ENCODE data around the gene AOC2.

- TF ChIP-seq CTCF (IDR thresholded peaks at IDR 0.05): no peak
- no peak for TF ChIP-seq POLR2A (IDR thresholded peaks at IDR 0.05)
These were observed 26.0 kb upstream of the AOC2 start for GRCh38 chr17:42818379-42818778.
